Fibroblast of lung (primary cell): ENCODE data around the gene HNRNPA2B1.

Experiments
- EZH2 ChIP-seq: IDR thresholded peaks from 2 replicates; pipeline ENCODE4 v1.5.1; 2012; ENCODE audit warnings: low read length, control low read depth, mild to moderate bottlenecking; ENCODE audit errors: missing control alignments
- TF ChIP-seq, protein P1 (sequence below), 2 donors: IDR thresholded peaks in 1 of 2; conservative IDR thresholded peaks in 1 of 2; 1 replicate in 1 of 2; 2 replicates in 1 of 2; pipeline ENCODE4 v1.5.1; 2011 to 2012; ENCODE audit warnings: low read length in 2 of 2, control low read depth in 1 of 2, inconsistent platforms in 1 of 2, low read depth in 1 of 2, mild to moderate bottlenecking in 1 of 2

DNA sequence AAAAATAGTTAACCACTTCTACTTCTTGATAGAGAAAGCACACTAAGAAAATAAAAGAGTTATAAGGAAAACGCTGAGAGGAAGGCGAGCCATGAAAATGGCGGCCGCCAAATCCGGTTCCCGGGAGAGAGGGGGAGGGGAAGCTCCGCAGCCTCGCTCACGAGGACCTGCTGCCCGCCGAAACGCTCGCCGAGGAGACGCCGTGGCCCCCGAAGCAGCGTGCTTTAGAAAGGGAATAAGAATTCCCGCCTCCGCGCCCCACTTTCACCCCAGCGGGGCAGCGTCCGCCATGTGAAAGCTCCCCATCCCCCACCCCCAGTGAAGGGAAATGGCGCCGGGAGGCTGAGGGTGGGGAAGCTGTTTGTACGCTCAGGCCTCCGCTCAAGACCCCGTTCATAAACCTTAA lies 505 bp downstream of the HNRNPA2B1 start:
- TF ChIP-seq, protein P1, sequence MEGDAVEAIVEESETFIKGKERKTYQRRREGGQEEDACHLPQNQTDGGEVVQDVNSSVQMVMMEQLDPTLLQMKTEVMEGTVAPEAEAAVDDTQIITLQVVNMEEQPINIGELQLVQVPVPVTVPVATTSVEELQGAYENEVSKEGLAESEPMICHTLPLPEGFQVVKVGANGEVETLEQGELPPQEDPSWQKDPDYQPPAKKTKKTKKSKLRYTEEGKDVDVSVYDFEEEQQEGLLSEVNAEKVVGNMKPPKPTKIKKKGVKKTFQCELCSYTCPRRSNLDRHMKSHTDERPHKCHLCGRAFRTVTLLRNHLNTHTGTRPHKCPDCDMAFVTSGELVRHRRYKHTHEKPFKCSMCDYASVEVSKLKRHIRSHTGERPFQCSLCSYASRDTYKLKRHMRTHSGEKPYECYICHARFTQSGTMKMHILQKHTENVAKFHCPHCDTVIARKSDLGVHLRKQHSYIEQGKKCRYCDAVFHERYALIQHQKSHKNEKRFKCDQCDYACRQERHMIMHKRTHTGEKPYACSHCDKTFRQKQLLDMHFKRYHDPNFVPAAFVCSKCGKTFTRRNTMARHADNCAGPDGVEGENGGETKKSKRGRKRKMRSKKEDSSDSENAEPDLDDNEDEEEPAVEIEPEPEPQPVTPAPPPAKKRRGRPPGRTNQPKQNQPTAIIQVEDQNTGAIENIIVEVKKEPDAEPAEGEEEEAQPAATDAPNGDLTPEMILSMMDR (conservative IDR thresholded peaks at IDR 0.05 in 1 of 2, IDR thresholded peaks at IDR 0.05 in 1 of 2; ENCODE audit: low read depth in 1 of 2, low read length in 2 of 2) = no peak
- no peak for TF ChIP-seq EZH2
